ENCODE data around the gene TRPM1. TPM values are rescaled to one million over a fixed set of nuclear protein-coding genes. Genes with fewer than 3 reads are reported as not detected.

The TRPM1 gene
- total and polyA plus RNA-seq, 4 donors = 0.09 TPM; not detected in 3

- peaks cover 0 to 4% (median 0%) of the 10 kb centered on the region in 3 donors for H3K27me3 ChIP-seq (ENCODE audit: control insufficient read depth in 3 of 3, insufficient read depth in 3 of 3, low read length in 2 of 3)
- H3K36me3 ChIP-seq (ENCODE audit: control insufficient read depth in 4 of 4, insufficient read depth in 4 of 4, low read length in 4 of 4) = no peaks in the 10 kb centered on the region
- DNase-seq (no peak), ATAC-seq (ENCODE audit: insufficient read depth, low FRiP score) (no peak)
- no peak overlapping the region for H3K4me3 ChIP-seq
- 95 to 97% methylated on average over 1 of the region's 1 CpG for WGBS, 2 donors
- H3K9ac ChIP-seq (ENCODE audit: insufficient read depth in 1 of 2, low read length in 2 of 2) = no peak overlapping the region
- peaks cover 0 to 2% (median under 1%) of the 10 kb centered on the region in 5 donors for H3K4me1 ChIP-seq (ENCODE audit: control insufficient read depth in 5 of 5, insufficient read depth in 5 of 5, low read length in 5 of 5)
- no peak overlapping the region for H3K27ac ChIP-seq (ENCODE audit: low read depth in 1 of 2, low read length in 1 of 2)
- peaks cover 0 to 2% (median 0%) of the 10 kb centered on the region in 4 donors for H3K9me3 ChIP-seq (ENCODE audit: control insufficient read depth in 4 of 4, insufficient read depth in 3 of 4, low read length in 3 of 4)
- no peak for TF ChIP-seq CTCF (IDR thresholded peaks at IDR 0.05; ENCODE audit: control extremely low read depth, extremely low read depth)
Observed at GRCh38 chr15:30997270-30997669, 104.3 kb downstream of the TRPM1 start.

- no peak for ATAC-seq (ENCODE audit: insufficient read depth, low FRiP score)
- Histone ChIP-seq H3K9ac (ENCODE audit: insufficient read depth in 1 of 2, low read length in 2 of 2) (peak overlapping the region; percentile 69 to 86), H3K36me3 (ENCODE audit: control insufficient read depth in 4 of 4, insufficient read depth in 4 of 4, low read length in 4 of 4) (peaks cover 0 to 6% (median 0%) of the 10 kb centered on the region in 4 donors), H3K27ac (ENCODE audit: low read depth in 1 of 2, low read length in 1 of 2) (peak overlapping the region; percentile 99 to 100), H3K27me3 (ENCODE audit: control insufficient read depth in 3 of 3, insufficient read depth in 3 of 3, low read length in 2 of 3) (no peaks in the 10 kb centered on the region), H3K4me3 (peak overlapping the region; percentile 99), H3K4me1 (ENCODE audit: control insufficient read depth in 5 of 5, insufficient read depth in 5 of 5, low read length in 5 of 5) (peaks cover 2 to 16% (median 5%) of the 10 kb centered on the region in 5 donors), H3K9me3 (ENCODE audit: control insufficient read depth in 4 of 4, insufficient read depth in 3 of 4, low read length in 3 of 4) (no peaks in the 10 kb centered on the region)
- 62 to 77% methylated on average over 7 of the region's 7 CpGs for WGBS, 2 donors
- TF ChIP-seq CTCF (IDR thresholded peaks at IDR 0.05; ENCODE audit: control extremely low read depth, extremely low read depth) = no peak
- peak; percentile 22 to 44 (median 38) for DNase-seq
Observed at GRCh38 chr15:30992249-30992864, 109.2 kb downstream of the TRPM1 start.

GRCh38 chr15:30991255-30992235 lies 110.0 kb downstream of the TRPM1 start, which contains the start of gene MTMR10:
Gene MTMR10, minus strand, starts transcription at chr15:30991628. Its CDS starts 122 bp downstream, at chr15:30991506.
- no peak for TF ChIP-seq CTCF (IDR thresholded peaks at IDR 0.05; ENCODE audit: control extremely low read depth, extremely low read depth)
- Histone ChIP-seq H3K9ac (ENCODE audit: insufficient read depth in 1 of 2, low read length in 2 of 2) (peak within 1 kb of the TSS; percentile 87 to 95), H3K36me3 (ENCODE audit: control insufficient read depth in 4 of 4, insufficient read depth in 4 of 4, low read length in 4 of 4) (peaks cover 0 to 6% (median 2%) of the 10 kb centered on the region in 4 donors), H3K27ac (ENCODE audit: low read depth in 1 of 2, low read length in 1 of 2) (peak within 1 kb of the TSS; percentile 99 to 100), H3K27me3 (ENCODE audit: control insufficient read depth in 3 of 3, insufficient read depth in 3 of 3, low read length in 2 of 3) (no peaks in the 10 kb centered on the region), H3K4me3 (peak within 1 kb of the TSS; percentile 99), H3K9me3 (ENCODE audit: control insufficient read depth in 4 of 4, insufficient read depth in 3 of 4, low read length in 3 of 4) (no peaks in the 10 kb centered on the region), H3K4me1 (ENCODE audit: control insufficient read depth in 5 of 5, insufficient read depth in 5 of 5, low read length in 5 of 5) (peaks cover 3 to 19% (median 5%) of the 10 kb centered on the region in 5 donors)
- ATAC-seq (ENCODE audit: insufficient read depth, low FRiP score) (peak; percentile 97), DNase-seq (peak; percentile 83 to 91 (median 84))
- WGBS, 2 donors = 0% methylated on average over 62 to 114 of the region's 114 CpGs

All from lung (tissue), 12 donors.